HG03066 (cell line): ENCODE data around the gene ZNF516.
"Not testable (repeated sequence)": the region's sequence is repeated elsewhere in the genome, so short reads cannot be mapped to it uniquely, and the experiment has no call there.

ENCODE experiments used
- ATAC-seq: cut with Tn5 transposase; IDR thresholded peaks from one replicate; pipeline ENCODE4 v1.9.1; 2021; ENCODE audit warnings: low read depth; ENCODE audit not compliant: unreplicated experiment

The ZNF516 gene

DNA sequence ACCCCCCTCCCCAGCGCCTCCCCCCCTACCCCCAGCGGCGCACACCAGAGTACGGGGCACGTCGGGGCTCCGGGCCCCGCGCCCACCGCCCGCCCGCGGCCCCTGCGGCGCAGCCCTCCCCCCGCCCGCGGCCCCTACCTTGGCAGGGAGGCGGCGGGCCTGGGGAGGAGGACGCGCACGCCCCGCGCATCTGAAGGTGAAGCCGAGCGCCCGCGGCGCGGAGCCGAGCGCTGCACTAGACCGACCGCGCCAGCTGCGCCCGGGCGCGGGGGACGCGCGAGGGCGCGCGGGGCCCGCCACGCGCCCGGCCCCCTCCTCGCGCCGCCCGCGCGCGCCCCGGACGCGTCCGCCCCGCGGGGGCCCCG, at the start of gene ZNF516:
Gene ZNF516, minus strand, starts transcription at position 237 of the 365 bp plus-strand sequence. CDS start 52,188 bp downstream, outside the sequence.
- ATAC-seq: no peak

- ATAC-seq: no peak
Measured at GRCh38 chr18:76538846-76539245, 43.8 kb upstream of the ZNF516 start.

DNA sequence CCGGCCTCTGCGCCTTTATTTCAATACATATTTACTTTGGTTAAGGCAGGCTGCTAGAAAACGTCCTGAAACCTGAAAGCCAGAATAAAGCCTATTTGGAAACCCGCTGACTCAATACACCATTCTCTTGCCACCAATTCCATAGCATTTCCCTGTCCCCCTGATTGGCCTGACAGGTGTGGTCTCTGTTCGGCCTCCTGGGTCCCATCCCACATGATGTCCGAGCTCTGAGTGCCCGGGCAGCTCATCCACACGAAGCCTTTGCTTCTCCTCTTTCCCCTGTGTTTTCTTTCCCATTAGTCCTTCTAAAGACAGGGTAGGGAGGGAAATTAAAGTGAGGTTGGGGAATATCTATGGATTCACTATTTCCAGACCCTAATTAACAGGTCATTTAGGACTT, 42.6 kb upstream of the ZNF516 start:
- no peak for ATAC-seq

GRCh38 chr18:76536593-76536992, 41.6 kb upstream of the ZNF516 start:
- not testable (repeated sequence) for ATAC-seq

DNA sequence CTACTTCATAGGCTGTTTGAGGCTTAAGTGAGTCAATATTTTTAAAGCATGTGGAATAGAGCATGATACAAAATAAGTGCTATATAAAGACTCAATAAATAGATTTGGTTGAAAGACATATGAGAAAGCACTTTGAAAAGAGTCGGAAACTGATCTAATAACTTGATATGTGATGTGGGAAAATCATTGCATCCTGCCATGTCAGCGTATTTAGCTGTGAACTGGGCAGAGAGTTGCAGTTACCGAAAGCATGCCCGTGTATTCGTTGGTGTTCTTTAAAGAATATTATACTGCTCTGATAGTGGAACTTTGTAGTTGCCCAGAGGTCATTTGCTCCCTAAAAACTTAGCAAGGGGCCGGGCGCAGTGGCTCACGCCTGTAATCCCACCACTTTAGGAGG, 37.8 kb upstream of the ZNF516 start:
- ATAC-seq: no peak

DNA sequence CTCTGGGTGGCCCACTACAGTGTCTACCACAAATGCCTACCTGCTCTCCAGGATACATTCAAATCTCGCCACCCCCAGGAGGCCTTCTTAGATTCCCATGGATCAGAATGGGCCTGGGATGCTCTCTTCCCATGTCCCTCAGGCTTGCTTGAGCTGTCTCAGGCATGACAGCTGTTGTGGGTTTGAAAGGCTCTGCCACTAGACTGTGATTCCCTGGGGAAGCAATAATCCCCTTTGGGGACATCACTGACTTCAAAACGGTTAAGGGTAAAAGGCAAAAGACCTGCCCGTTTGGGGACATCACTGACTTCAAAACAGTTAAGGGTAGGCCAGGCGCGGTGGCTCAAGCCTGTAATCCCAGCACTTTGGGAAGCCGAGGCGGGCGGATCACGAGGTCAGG, 35.8 kb upstream of the ZNF516 start:
- ATAC-seq: no peak

GRCh38 chr18:76530391-76530790, 35.3 kb upstream of the ZNF516 start:
- ATAC-seq: no peak

DNA sequence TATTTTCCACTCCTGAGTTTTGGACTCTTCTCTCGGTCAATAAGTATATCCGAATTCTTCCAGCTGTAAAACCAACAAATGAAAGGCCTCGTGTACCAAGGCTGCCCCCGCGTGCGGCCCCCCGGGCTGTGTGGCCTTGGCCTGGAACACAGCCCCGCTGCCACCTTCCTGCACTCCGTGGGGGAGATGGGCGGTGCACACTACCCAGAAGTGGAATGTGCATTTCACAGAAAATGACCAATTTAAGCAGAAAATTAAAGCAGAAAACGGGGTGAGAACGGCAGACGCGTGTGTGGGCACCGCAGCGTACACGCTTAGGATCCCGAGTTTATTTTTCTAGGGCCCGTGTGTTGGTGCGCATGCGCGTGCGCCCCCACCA, 34.4 kb upstream of the ZNF516 start:
- no peak for ATAC-seq

DNA sequence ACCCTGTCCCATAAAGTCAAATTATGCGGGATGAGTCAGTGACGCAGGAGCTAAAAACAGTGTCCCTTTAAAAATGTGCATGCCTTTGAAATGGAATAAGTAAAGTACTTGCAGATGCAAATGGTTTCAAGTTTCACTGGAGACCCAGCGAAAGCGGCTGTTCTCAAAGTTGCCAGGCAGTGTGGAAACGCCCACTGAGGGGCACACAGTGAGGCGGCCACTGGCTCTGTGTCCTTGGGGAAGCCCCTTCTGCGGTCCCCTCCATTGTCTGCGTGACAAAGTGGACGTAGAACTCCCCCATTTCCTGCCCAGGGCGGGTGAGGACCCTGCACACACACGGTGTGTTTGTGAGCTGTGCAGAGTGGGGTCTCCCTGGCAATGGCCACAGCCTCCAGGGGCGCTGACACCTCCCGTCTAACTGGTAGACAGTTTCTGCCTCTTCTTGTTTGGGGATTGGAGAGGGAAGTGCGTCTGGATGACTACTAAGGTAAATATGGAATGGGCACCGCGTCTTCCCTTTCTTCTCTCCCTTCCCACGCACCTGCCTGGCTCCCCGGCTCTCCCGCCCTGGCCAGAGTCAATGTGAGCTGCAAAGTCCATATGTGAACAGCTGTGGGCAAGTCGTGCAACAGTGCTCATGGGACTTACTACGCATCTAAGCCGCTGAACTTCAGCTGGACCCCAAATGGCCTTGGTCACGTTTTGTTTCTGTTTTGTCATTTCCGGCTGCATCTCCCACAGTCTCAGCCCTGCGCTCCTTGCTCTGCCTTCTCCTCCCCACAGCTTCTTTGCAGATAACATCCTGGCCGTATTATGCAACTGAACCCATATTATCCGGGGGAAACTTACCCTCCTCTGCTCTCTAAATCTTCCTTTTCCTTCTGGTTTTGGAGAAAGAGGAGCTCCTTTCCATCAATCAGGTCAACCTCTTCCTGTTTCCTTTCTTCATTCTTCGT, 33.7 kb upstream of the ZNF516 start:
- ATAC-seq: no peak

GRCh38 chr18:76525911-76526310, 30.9 kb upstream of the ZNF516 start:
- ATAC-seq: no peak

DNA sequence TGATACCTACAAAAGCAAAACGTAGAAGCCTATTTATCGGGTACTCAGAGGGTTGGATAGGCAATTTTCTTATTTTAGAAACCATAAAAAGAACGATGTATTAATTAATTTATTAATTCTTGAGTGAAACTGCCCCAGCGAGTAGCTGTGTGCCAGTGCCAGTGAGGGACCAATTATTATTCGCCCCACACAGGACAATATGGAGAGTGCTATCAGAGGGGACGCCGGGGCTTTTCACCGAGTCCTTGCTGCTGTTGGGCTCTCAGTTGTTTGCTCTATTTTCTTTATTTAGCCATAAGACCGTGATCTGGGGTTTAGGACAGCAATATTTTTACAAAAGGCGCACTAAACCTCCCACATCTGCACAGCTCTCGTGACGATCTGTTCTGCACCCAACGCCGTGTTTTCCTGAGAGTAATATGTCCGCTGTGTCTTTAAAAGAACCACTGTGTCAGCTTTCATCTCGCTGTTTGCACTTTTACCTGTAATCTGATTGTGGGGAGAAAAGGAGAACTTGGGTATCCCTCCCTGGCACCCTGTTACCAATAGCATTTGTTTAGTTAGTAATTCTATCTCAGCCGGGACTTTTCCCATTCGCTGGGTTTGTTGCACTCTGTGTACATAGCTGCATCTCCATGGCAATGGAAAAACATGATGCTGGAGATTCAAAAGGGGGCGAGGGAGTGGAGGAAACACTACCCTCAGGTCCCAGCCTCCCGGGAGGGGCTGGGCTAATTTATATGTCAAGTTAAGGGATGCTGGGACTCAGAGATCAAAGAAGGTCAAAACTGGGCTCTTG, 30.1 kb upstream of the ZNF516 start:
- ATAC-seq: peak; percentile 45

GRCh38 chr18:76524477-76524876, 29.4 kb upstream of the ZNF516 start:
- ATAC-seq: no peak

- no peak for ATAC-seq
Measured at GRCh38 chr18:76522551-76522950, 27.5 kb upstream of the ZNF516 start.

GRCh38 chr18:76522122-76522503, 27.1 kb upstream of the ZNF516 start:
- no peak for ATAC-seq

- ATAC-seq: no peak
Measured at GRCh38 chr18:76521417-76522121, 26.5 kb upstream of the ZNF516 start.

DNA sequence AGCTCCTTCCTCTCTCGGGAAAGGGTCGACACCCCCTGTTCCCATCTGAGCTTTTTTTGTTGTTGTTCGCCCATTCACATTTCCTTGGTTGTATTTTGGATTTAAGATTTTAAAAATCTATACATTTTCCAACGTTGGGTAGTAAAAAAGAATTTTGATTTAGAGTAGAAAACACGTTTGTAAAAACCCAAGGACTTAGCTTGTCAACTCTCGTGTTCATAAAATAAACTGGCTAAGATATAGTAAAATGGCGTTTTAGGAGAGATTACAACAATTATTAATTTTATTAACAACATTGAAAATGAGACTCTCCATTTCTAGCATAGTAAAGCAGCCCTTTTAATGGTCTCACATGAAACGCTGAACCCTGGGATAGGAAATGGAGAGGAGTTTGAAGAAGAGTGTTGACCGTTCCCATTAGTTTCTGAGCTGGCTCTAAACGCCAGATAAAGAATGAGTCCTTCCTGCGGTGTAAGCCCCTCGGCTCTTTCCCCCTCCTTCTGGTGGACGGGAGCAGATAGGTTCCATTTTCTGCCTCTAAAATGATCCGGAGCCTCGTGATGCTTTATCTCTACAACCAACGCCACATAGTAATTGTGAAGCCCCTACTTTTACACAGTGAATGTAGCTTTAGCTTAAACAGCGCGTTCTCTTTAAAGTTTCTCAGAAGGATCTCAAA, 24.0 kb upstream of the ZNF516 start:
- no peak for ATAC-seq

- ATAC-seq: no peak
Measured at GRCh38 chr18:76518123-76518859, 23.2 kb upstream of the ZNF516 start.

DNA sequence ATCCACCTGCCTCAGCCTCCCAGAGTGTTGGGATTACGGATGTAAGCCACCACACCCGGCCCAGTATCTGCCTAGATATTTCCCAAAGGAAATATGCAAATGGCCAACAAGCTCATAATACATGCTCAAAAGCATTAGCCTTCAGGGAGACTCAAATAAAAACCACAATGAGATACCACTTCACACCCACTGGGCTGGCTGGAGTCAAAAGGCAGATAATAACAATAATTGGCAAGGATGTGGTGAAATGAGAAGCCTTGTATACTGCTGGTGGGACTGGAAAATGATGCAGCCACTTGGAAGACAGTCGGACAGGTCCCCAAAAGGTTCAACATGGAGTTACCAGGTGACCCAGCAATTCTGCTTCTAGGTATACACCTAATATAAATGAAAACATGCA, 20.5 kb upstream of the ZNF516 start:
- ATAC-seq: no peak

DNA sequence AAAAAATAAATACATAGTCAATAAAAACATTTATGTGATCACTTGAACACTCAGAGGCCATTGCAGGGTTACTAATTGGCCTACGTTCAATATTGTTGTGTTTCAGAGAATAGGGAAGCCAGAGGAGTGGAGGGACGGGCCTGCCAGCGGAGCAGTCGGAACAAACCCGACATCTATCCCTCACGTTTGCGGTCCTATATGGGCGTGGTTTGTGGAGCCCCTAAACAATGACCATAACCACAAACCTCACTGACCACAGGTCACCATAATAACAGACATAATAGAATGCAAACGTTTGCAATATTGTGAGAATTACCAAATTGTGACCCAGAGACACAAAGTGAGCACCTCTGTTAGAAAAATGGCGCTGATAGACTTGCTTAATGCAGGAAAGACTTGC, 19.5 kb upstream of the ZNF516 start:
- ATAC-seq: no peak

DNA sequence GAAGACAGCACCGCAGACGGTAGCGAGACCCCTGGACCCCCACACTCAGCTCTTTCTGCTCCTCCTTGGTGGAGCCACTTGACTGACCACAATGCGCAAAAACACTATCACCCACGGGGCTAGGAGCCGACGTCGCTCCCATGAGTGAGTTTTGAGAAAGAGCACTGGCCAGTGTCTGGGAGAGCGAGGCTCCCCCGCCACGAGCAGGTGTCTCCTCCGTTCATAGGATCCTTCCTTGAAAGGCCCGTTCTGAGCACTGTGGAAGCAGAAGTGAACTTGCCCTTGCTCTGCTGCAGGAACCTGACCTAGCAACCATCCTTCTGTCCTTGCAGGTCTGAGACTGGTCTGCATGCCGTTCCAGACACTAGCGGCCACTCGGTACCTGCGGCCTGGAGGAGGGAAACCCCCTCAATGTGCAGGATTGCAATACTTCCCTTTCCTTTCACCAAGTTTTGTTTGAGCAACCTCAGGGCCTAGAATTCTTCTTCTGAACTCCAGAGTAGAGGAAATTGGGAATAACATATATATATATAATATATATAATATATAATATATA, 12.9 kb upstream of the ZNF516 start:
- ATAC-seq: no peak
